EL (cell line): ENCODE results near the gene FCN3.

Source experiments
- DNase-seq: peaks from one replicate; pipeline ENCODE4 v3.0.0-alpha.2; 2016

Gene FCN3

DNA sequence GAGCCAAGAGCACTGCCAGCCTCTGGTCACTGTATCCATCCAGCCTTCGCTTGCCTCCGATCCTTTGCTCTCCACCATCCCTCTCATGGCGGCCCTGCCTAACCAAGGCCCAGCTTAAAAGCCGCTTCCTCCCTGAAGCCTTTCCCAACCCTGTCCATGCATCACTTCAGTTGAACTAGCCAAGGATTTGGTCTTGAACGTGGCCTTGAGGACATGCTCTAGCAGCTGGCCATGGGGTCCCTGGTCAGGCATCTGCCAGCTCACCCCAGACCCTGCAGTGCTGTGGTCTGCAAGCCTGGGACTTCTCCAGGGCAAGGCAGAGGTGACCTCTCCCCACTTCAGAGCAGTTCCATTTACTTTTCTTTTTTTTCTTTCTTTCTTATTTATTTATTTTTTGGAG lies 37.9 kb downstream of the FCN3 start:
- no peak for DNase-seq

- no peak for DNase-seq
These were observed 38.9 kb downstream of the FCN3 start for GRCh38 chr1:27335506-27336422.

- DNase-seq = no peak
These were observed 40.8 kb downstream of the FCN3 start for GRCh38 chr1:27333717-27334279.

DNA sequence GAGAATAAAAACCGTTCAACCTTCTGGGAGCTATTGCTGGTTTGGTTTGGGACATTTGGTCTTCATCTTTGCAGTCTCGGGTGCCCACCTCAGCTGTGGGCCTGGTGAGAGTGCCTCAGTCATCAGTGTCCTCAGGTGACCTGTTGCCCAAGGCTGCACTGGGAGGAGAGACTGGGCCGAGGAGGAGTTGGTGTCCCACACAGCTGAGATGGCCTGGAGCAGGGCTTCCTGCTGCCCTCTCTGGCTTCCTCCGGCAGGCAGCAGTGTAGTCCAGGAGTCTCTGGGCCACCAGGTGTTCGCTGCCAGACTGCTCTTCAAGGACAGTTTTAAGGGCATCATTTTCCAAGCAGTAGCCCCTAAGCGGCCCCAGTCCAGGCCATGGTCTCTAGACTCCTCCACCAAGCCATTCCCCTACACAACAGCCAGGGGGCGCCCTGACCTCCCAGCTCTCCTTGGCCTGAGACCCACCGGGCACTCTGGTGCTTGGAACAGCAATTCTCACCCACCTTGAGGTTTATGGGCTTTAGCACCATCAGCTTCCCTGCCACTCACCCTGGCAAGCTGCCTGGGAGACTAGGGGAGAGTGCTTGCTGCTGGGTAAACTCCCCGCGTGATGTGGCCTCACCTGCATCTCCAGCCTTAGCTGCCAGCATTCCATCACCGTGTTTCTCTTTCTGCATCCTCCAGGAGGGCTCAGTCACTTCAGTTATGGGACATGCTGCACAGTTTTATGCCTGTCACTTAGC lies 41.9 kb downstream of the FCN3 start:
- peak; percentile 45 for DNase-seq

DNA sequence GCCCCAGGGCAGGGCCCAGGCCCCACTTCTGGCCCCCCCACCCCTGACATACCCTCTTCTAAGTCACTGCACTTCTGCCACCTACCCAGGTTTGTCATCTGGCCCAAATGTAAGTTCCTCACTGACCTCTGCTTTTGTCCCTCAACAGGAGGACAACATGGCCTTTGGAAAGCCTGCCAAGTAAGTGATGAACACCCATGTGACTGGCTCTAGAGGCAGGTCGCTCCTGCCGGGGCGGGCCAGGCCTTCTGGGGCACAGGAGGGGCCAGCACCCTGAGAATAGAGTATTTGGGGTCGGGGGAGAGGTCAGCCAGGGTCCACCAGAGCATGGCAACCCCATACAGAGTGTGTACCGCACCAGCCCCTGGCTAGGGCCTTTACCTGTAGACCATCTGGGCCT lies 42.7 kb downstream of the FCN3 start:
- DNase-seq = no peak

GRCh38 chr1:27331426-27331825 lies 43.2 kb downstream of the FCN3 start:
- DNase-seq = no peak

DNA sequence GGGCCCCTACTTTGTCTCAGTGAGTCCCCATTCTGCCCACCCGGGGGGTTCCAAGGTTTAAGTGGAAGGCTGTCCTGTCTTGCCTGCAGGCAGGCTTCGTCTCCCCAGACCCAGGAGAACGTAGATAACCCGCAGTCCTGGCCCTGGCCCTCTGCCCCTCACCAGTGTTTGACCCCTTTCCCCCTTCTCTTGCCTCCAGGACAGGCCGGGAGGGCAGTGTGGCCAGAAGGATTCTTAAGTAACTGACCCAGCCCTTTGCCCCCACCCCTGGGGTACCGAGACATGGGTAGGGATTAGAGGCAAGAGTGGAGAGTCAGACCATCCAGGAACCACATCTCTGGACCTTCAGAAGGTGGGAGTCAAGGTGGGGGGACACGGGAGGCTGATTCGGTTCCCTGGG lies 43.8 kb downstream of the FCN3 start:
- no peak for DNase-seq

DNA sequence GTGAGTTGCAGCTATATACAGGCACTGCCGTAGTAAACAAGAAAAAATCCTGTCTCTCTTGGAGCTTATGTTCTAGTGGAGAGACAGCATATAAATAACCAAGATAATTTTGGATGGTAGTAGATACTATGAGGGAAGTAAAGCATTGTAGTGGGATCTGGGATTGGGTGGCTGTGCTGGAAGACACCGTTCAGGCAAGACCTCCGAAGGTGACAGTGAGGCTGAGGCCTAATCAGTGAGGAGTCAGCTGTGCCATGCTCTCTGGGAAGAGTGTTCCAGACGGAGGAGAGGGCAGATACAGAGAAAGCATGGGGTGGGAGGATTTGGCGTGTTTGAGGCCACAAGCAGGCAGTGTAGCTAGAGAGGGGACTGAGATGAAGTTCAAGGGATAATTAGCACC lies 46.7 kb downstream of the FCN3 start:
- no peak for DNase-seq

DNA sequence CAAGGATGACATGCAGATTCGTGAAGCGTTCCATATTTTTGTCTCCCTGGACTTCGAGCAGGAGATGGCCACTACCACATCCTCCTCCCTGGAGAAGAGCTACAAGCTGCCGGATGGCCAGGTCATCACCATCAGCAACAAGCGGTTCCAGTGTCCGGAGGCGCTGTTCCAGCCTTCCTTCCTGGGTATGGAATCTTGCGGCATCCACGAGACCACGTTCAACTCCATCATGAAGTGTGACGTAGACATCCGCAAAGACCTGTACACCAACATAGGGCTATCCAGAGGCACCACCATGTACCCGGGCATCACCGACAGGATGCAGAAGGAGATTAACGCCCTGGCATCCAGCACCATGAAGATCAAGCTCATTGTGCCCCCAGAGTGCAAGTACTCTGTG lies 49.3 kb downstream of the FCN3 start:
- no peak for DNase-seq

DNA sequence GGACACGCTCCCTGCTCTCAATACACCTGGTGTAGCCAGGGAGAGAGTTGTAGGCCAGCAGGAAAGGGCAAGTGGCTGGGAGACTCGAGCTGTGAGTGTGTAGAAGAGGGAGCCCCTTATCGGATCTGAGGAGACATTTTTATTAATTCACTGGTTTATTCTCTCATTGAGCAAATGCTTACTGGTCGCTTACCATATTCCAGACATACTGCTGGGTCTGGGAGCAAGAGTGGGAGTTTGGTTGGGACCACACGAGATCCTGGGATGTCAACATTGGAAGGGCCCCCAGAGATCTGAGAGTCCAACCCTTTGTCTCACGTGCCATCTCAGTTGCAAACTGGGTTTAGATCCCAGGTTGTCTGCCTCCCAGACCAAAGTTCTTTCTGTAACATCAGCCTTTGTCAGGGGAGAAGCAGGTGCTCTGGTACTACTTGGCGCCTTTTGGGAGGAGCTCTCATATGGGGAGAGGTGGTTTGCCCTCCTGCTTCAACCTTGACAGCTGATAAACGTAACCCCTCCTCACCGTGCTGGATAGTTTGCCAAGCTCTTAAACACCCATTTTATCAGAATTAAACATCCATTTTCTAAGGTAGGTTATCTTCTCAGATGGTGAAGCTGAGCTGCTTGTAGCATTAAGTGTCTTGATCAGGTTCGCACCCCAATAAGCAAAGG lies 51.9 kb downstream of the FCN3 start:
- DNase-seq = no peak

DNA sequence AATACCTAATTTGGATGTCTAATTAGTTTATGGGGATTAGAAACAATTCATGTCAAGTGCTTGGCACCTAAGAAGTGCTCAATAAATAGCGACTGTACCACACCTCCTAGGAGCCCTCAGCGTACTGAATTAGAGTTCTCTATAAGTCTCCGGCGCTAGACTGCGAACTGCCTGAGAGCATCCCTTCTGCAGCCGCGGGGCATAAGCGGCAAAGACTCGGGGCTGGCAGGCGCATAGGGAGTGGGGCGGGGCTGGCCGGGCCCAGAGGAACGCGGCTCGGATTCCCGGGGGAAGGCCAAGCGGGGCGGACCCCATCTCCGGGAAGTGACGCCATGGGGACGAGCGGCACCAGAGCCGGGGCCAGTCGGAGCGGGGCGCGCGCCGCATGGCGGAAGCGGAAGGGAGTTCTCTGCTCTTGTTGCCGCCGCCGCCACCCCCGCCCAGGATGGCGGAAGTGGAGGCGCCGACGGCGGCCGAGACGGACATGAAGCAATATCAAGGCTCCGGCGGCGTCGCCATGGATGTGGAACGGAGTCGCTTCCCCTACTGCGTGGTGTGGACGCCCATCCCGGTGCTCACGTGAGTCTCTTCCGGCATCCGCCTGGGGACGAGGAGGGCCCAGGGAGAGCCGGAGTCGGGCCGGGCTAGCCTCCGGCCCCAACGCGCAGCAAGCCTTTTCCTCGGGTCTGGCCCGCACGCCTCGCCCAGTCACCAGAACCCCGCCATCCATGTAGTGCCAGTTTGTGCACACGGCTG lies 52.6 kb downstream of the FCN3 start, which contains the start of gene TMEM222:
Gene TMEM222, plus strand, starts transcription at position 351 of the 756 bp plus-strand sequence. Its CDS starts 35 bp downstream, at position 386.
- DNase-seq = peak; percentile 98
